ENCODE measurements around the gene ARRB1.
"Not testable (repeated sequence)": the region's sequence is repeated elsewhere in the genome, so short reads cannot be mapped to it uniquely, and the experiment has no call there.

The ARRB1 gene

GRCh38 chr11:75351541-75351790, at the start of gene ARRB1:
Gene ARRB1 (minus strand): TSS chr11:75351661. CDS start chr11:75351607, 54 bp downstream.
- no peak for DNase-seq

- no peak for DNase-seq
These were observed 48.8 kb upstream of the ARRB1 start for GRCh38 chr11:75400146-75400865.

- peak; percentile 91 for DNase-seq
These were observed 48.1 kb upstream of the ARRB1 start, which contains the start of gene RPS3 for GRCh38 chr11:75399344-75400145. Gene RPS3 (plus strand): TSS chr11:75399518. CDS start chr11:75399548, 30 bp downstream.

GRCh38 chr11:75398906-75399305, 47.4 kb upstream of the ARRB1 start:
- no peak for DNase-seq

GRCh38 chr11:75394085-75394840, 42.8 kb upstream of the ARRB1 start:
- no peak for DNase-seq

- no peak for DNase-seq
These were observed 38.5 kb upstream of the ARRB1 start for GRCh38 chr11:75389925-75390324.

GRCh38 chr11:75389276-75389605, 37.8 kb upstream of the ARRB1 start:
- no peak for DNase-seq

GRCh38 chr11:75388386-75389275, 37.2 kb upstream of the ARRB1 start:
- DNase-seq = peak; percentile 63

- no peak for DNase-seq
These were observed 36.4 kb upstream of the ARRB1 start for GRCh38 chr11:75387736-75388294.

- no peak for DNase-seq
These were observed 35.6 kb upstream of the ARRB1 start for GRCh38 chr11:75386942-75387630.

GRCh38 chr11:75384438-75385080, 33.1 kb upstream of the ARRB1 start:
- peak; percentile 55 for DNase-seq

- DNase-seq = no peak
These were observed 31.8 kb upstream of the ARRB1 start for GRCh38 chr11:75383246-75383645.

GRCh38 chr11:75380716-75381420, 29.4 kb upstream of the ARRB1 start:
- no peak for DNase-seq

GRCh38 chr11:75380245-75380644, 28.8 kb upstream of the ARRB1 start:
- DNase-seq = no peak

- DNase-seq = not testable (repeated sequence)
These were observed 27.3 kb upstream of the ARRB1 start for GRCh38 chr11:75378776-75379175.

- no peak for DNase-seq
These were observed 24.7 kb upstream of the ARRB1 start for GRCh38 chr11:75376175-75376574.

- DNase-seq = no peak
These were observed 24.2 kb upstream of the ARRB1 start for GRCh38 chr11:75375626-75376025.

GRCh38 chr11:75374646-75375045, 23.2 kb upstream of the ARRB1 start:
- DNase-seq = no peak

GRCh38 chr11:75373201-75373600, 21.7 kb upstream of the ARRB1 start:
- DNase-seq = no peak
